Thoracic aorta (tissue), 2 donors: ENCODE results near the gene RNF166. TPM values are rescaled to one million over a fixed set of nuclear protein-coding genes. Genes with fewer than 3 reads are reported as not detected.

Experiments
- ATAC-seq: fragments of 150-250 bp; one replicate; pipeline ENCODE4 v1.8.0; 2017; ENCODE audit warnings: low read depth; ENCODE audit not compliant: insufficient number of reproducible peaks, low FRiP score
- DNase-seq: peaks from one replicate; pipeline ENCODE4 v3.0.0-alpha.2; 2020; ENCODE audit warnings: low spot score
- H3K27ac ChIP-seq, 2 donors: fragments of 200-600 bp; sonication (generic); 1 replicate in 1 of 2; 2 replicates in 1 of 2; pipeline ENCODE4 v1.5.1; 2016; ENCODE audit warnings: mild to moderate bottlenecking in 2 of 2, moderate library complexity in 2 of 2
- H3K27me3 ChIP-seq: fragments of 200-600 bp; sonication (generic); replicated peaks from 2 replicates; pipeline ENCODE4 v1.6.0; 2016; ENCODE audit warnings: mild to moderate bottlenecking; ENCODE audit not compliant: insufficient read depth
- H3K36me3 ChIP-seq: fragments of 200-600 bp; sonication (generic); one replicate; pipeline ENCODE4 v1.5.1; 2016
- H3K4me1 ChIP-seq, 2 donors: fragments of 200-600 bp; sonication (generic); 1 replicate in 1 of 2; 2 replicates in 1 of 2; pipeline versions ENCODE4 v1.5.1 to v1.6.0; 2016; ENCODE audit warnings: low read depth in 2 of 2, mild to moderate bottlenecking in 1 of 2; ENCODE audit not compliant: control insufficient read depth in 1 of 2
- H3K4me3 ChIP-seq: fragments of 200-600 bp; sonication (generic); 2 replicates; pipeline ENCODE4 v1.5.1; 2016; ENCODE audit warnings: mild to moderate bottlenecking
- H3K9me3 ChIP-seq: fragments of 200-600 bp; sonication (generic); 2 replicates; pipeline ENCODE4 v1.5.1; 2016
- total RNA-seq, 2 donors: library from RNA; depleted of rRNA; stranded (reverse); fragments of >200 nt; gene quantifications; one replicate each; pipeline versions ENCODE4 v1.1.0 to v1.2.3, GENCODE V29; 2016
- TF ChIP-seq, protein P1 (sequence below): fragments of 200-600 bp; sonication (generic); IDR thresholded peaks from one replicate; pipeline ENCODE4 v1.5.1; 2019; ENCODE audit warnings: antibody characterized with exemption

RNF166 gene
- total RNA-seq, 2 donors from 2014 or later = 20.7 to 36.6 TPM

DNA sequence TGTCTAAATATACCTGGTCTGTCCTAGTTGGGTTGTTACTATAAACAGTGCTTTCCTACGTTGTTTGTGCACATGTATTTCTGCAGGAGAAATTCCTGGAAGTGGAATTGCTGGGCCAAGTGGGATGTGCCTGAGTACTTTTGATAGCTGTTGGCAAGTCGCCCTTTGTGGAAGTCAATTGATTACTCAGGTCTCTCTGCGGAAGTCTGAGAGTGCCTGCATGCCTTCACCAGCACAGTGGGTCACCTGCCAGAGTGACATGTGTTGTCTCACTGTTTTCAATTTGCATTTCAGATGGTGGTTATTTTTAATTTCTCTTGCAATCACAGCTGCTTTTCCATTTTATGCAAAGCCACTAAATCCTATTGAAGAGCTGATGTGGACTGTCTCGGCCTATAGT lies 41.1 kb downstream of the RNF166 start:
- Histone ChIP-seq H3K9me3 (no peaks in the 10 kb centered on the region), H3K36me3 (no peaks in the 10 kb centered on the region), H3K4me1 (peaks cover 4 to 14% of the 10 kb centered on the region in 2 donors), H3K27ac (no peak overlapping the region), H3K4me3 (no peak overlapping the region), H3K27me3 (no peaks in the 10 kb centered on the region)
- DNase-seq = no peak
- TF ChIP-seq, protein P1, sequence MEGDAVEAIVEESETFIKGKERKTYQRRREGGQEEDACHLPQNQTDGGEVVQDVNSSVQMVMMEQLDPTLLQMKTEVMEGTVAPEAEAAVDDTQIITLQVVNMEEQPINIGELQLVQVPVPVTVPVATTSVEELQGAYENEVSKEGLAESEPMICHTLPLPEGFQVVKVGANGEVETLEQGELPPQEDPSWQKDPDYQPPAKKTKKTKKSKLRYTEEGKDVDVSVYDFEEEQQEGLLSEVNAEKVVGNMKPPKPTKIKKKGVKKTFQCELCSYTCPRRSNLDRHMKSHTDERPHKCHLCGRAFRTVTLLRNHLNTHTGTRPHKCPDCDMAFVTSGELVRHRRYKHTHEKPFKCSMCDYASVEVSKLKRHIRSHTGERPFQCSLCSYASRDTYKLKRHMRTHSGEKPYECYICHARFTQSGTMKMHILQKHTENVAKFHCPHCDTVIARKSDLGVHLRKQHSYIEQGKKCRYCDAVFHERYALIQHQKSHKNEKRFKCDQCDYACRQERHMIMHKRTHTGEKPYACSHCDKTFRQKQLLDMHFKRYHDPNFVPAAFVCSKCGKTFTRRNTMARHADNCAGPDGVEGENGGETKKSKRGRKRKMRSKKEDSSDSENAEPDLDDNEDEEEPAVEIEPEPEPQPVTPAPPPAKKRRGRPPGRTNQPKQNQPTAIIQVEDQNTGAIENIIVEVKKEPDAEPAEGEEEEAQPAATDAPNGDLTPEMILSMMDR = no peak
- ATAC-seq = no peak

DNA sequence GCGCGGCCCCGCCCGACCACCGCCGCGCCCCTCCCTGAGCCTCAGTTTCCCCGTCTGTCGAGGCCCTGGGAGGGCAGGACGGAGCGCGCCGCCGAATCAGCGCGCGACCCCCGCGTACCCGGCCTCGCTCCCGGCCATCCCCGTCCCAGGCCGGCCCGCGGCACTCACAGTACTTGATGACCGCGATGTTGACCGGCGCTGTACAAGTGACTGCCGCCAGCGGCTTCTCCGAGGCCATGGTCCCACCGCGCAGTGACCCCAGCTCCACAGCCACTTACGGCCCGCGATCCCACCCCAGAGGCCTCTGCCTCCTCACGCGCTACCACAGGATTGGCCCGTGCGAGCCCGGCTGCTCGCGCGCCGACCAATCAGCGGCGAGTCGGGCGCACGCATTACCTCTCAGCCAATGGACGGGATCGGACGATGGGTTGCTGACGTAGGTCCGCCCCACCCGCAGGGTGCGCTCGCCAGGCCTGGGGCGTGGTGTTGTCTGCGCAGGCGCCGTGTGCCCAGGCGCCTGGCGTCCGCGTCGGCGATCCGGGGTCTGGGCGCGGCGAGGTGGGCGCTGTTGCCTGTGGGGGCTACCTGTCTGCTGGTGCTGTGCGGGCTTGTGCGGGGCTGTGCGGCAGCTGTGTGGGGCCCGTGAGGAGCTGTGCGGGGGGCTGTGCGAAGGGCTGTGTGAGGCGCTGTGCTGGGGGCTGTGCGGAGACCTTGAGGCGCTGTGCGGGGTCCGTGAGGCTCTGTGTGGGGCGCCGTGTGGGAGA lies 43.2 kb downstream of the RNF166 start, which contains the start of gene MVD:
MVD (minus strand) TSS at position 249 of the 764 bp plus-strand sequence; CDS start at position 238, 11 bp downstream.
- H3K36me3 ChIP-seq = no peaks in the 10 kb centered on the region
- H3K4me3 ChIP-seq = peak within 1 kb of the TSS; percentile 97
- TF ChIP-seq, protein P1 = no peak
- DNase-seq (peak; percentile 83), ATAC-seq (peak; percentile 97)
- H3K9me3 ChIP-seq = no peaks in the 10 kb centered on the region
- H3K4me1 ChIP-seq = peaks cover 4 to 14% of the 10 kb centered on the region in 2 donors
- no peaks in the 10 kb centered on the region for H3K27me3 ChIP-seq
- peak within 1 kb of the TSS; percentile 70 to 73 for H3K27ac ChIP-seq

DNA sequence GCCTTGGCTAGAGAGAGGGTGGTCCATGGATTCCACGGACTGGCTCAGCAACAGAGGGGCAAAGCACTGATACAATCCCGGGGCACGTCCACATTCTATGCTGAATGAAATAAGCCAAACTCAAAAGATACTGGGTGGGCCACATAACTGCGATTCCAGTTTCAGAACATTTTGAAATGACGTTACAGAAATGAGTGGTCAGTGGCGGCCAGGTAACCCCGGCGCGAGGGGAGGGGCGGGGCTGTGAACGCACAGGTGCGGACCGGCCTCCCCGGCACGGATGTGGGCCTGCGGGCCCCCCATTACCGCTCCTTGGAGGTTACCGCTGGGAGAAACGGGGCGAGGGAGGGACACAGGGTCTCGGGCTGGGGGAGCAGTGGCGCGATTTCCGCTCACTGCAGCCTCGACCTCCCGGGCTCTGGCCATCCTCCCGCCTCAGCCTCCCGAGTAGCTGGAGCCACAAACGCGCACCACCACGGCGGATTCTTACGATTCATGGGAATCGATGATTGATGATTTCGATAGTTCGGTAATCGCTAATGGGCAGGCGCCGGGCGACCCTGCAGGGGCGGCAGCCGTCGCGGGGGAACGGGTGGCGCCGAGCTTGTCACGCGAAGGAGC lies 43.9 kb downstream of the RNF166 start:
- ATAC-seq (no peak), DNase-seq (no peak)
- Histone ChIP-seq H3K9me3 (no peaks in the 10 kb centered on the region), H3K36me3 (no peaks in the 10 kb centered on the region), H3K27ac (peak overlapping the region; percentile 70 to 73), H3K27me3 (no peaks in the 10 kb centered on the region), H3K4me1 (peaks cover 4 to 14% of the 10 kb centered on the region in 2 donors), H3K4me3 (peak overlapping the region; percentile 97)
- TF ChIP-seq, protein P1 = no peak

DNA sequence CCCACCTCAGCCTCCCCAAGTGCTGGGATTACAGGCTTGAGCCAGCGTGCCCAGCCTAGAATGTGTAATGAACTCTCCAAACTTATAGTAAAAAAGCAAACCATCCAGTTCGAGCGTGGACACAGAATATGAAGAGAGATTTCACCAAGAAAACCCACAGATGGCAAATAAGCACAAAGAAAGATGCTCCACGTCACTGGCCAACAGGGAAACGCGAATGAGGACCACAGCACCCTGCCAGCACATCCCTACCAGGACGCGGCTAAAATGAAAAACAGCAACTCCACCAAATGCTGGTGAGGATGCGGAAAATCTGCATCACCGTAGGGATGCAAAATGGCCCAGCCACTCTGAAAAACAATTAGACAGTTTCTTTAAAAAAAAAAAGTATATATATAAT lies 44.7 kb downstream of the RNF166 start:
- Histone ChIP-seq H3K4me3 (no peak overlapping the region), H3K27me3 (no peaks in the 10 kb centered on the region), H3K4me1 (peaks cover 4 to 14% of the 10 kb centered on the region in 2 donors), H3K9me3 (no peaks in the 10 kb centered on the region), H3K27ac (no peak overlapping the region), H3K36me3 (peaks cover 2% of the 10 kb centered on the region)
- ATAC-seq = no peak
- TF ChIP-seq, protein P1 = no peak
- no peak for DNase-seq

DNA sequence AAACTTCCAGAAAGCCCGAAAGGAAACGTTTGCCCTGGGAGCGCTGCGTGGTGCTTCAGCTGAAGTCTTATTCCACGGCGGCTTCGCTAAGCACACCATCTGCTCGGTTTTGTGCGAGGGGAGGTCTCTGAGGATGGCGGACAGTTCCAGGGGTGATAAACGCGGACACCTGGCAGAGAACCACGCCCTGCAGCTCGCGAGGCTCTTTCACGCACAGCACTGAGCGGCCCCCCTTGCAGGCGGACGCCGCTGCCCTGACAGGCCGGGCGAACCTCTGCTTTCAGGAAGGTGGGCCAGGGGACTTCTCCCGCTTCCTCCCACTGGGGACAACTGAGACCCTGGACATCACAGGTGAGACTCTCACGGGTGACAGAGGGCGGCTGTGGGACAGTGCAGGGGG lies 47.0 kb downstream of the RNF166 start:
- no peaks in the 10 kb centered on the region for H3K9me3 ChIP-seq
- H3K27me3 ChIP-seq = no peaks in the 10 kb centered on the region
- peaks cover 13% of the 10 kb centered on the region for H3K36me3 ChIP-seq
- H3K4me1 ChIP-seq = peaks cover 4 to 11% of the 10 kb centered on the region in 2 donors
- TF ChIP-seq, protein P1 = no peak
- DNase-seq (no peak), ATAC-seq (no peak)
- no peak overlapping the region for H3K4me3 ChIP-seq
- H3K27ac ChIP-seq = no peak overlapping the region
